GM21447 (cell line): ENCODE measurements around the gene DNAJC6.

Experiments
- ATAC-seq: cut with Tn5 transposase; IDR thresholded peaks from one replicate; pipeline ENCODE4 v1.9.1; 2021; ENCODE audit not compliant: unreplicated experiment

DNAJC6 gene

DNA sequence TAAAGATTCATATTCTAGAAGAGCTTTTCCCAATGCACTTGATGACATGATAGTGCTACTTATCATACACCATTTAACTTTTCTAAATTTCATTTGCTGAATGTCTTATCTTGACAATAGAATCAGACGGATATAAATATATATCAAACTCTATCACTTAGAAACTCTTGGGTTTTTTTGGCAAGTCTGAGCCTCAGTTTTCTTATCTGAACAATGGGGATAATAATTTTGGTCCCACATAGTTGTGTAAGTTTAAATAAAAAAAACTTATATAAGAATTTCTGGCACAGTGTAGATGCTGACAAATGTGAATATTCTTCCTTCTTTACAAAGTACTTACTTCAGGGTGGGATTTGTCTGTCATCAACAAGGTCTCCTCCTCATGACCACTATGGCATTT, 89.7 kb downstream of the DNAJC6 start:
- no peak for ATAC-seq

DNA sequence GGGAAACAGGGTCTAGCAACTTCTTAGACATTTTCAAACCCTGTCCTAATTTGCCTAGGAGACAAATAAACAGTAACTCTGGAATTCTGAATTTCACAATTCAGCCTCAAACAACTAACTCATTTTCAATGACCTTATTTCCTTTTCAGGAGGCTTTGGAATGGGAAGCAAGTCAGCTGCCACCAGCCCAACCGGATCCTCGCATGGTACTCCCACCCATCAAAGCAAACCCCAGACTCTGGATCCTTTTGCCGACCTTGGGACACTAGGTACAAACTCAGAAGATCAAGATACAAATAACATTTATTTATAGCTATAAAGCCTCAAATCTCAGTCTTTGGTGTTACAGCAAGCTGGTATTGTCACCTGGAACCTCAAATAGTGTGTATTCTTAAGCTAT, 92.3 kb downstream of the DNAJC6 start:
- no peak for ATAC-seq

DNA sequence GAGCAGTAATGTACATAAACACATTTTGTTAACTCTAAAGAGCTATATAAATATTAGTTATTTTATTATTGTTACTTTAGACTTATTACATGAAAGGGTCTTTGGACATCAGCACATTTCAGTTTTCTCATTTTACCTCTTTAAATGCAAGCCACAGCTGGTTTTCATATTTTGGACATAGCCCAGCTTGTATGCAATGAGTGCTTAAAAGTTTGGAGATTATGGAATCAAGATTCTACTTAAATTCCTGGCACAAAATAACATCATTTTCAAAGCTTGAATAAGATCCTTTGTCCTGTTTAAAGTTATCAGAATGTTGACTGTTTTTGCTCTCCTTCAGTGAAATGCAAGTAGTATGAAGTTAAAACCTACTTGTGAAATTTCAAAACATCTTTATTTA, 95.6 kb downstream of the DNAJC6 start:
- ATAC-seq: no peak

DNA sequence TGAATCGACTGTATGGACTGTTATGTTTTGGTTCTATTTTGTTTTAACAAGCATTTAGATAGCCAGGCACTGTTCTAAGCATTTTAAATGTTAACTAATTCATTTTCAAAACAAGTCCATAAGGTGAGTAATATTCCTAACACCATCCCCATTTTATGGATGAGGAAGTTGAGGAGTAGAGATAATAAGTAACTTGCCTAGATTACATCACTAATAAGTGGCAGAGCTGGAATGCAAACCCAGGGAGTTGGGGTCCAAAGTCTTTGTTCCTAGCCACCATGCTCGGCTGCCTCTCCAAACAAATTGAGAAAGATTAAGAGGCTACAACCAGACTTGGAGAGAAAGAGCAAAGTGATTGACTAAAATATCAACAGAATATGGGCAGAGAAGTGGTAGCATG, 98.5 kb downstream of the DNAJC6 start:
- no peak for ATAC-seq

DNA sequence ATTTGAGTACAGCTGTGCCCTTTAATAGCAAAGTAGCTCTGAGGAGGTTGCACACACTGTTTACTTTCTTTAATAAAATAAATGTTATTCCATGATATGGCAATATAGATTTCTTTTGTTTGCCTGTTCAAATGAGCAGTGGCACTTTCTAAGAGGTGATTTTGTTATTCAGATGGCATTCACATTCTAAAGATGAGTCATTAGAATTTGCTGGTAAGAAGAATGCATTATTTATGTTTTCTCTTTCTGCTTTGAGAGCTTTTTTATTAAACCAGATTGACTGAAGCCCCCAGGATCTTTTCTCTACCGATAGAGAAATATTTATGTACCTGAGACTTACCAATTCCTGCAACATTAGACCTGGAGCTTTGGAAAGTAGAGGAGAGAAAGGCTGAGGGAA, 100.0 kb downstream of the DNAJC6 start:
- ATAC-seq: no peak

DNA sequence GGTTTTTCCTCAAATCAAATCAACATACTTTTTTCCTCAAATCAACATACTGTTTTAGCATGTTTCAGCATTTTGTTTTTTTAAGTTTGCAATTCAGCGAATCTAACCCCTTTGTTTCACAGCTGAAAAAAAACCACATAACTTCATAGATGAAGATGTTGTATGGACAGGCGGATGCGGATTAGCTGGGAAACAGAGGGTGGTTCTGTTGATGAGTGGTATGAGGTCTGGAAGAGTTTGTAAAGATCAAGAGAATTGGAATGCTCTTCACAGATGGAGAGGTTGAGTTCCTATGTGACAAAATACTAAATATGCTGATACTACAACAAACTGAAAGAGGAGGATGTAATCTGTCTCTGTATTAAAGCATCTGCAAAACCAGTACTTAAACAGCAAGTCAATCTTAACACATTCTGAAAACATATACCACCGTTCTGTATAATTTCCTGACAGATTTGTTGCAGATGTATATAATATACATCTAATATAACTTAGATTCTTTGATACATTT, 100.5 kb downstream of the DNAJC6 start:
- ATAC-seq: no peak

DNA sequence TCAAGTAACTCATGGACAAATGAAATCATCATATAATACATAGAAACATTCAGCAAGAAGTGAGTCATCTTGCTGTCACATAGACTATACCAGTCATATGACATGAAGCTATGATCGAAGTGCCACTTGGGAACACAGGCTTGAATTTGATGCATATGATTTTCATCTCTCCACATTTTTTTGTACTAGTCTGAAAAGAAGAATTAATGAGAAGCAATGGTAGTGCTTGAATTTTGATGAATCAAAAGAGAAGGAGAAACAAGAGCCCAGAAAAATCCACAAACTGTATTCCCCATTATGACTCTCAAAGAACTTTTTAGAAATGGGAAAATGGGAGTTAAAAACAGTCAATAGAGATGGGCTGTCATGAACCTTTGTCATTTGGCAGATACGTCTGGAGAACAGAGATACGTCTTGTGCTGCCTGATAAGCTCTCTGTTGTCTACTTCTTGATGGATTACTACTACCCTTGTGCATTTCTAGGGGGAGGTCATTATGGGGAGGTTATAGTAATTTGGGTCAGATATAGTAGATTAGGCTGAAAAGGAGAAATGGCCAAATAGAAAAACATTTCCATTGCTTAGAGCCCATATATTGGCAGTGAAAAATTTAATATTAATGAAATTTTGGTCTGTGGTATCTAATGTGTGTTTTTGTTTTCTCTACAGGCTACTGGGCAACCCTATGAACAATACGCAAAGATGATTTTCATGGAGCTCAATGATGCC, 103.1 kb downstream of the DNAJC6 start:
- ATAC-seq: no peak

DNA sequence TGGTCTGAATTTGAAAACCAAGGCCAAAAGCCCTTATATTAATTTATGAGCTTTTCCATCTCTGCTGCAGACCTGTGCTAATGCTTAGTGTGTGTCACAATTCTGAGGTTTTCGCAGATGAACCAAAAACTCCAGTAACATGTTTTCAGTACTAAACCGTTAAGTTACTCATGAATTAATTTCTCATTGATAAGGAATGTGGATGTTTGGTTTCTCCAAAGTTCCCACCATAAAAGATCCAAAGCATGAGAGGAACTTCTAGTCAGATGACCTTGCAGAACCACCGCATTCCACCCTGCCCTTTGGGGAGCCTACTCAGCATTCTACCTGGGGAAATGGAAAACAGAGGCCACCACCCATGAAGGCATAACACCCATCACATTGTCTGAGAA, 103.6 kb downstream of the DNAJC6 start:
- no peak for ATAC-seq

DNA sequence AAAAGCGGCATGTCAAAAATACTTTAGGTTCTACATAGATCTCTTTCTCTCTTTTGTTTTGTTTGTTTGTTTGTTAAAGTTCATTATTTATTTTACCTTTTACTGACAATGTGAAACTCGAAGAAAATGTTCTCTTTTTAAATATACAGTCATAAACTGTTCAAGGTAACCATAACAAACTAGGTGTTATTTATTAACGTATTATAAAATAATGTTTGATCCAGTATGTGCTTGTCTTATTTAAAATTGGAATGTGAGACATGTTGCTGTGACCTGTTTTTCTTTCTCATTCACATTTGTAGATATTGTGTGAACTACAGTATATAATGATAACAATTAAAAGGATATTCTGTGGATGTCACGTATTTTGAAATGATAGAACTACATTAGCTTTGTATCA, 105.2 kb downstream of the DNAJC6 start:
- no peak for ATAC-seq

DNA sequence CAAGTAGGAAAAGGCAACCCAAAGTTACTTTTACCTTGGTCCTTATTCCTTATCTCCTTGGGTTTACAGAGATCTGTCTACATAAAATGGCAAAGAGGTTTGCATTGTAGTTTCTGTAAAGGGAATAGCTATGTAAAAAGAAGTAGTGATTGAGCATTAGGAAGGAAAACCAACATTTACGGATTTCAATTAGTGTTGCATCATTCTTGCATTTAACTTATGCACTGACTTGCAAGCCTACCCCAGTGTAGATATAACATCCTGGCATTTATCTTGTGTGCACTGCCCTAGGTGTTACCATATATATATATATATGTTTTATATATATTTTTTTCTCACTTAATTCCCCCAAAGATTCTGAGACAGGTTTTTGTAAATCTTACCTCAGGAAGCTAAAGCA, 107.4 kb downstream of the DNAJC6 start:
- no peak for ATAC-seq

DNA sequence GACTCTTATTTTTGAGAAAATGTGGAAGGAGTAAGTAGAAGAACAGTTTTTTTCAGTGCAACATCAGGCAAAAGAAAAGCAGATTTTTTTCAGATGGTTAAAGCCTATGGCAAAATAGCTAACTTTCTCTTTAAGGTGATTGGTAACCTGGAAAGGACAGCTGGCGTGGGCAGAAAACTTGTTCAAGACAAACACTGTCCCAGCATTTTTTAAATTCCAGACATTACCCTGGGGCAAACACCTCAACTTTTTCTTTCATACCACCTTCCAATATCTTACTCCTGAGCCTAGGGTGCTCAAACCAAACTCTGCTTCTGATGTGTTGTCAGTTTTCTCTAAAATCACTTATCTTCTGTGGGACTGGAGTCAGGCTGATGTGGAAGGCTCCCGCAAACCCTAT, 108.4 kb downstream of the DNAJC6 start:
- no peak for ATAC-seq

DNA sequence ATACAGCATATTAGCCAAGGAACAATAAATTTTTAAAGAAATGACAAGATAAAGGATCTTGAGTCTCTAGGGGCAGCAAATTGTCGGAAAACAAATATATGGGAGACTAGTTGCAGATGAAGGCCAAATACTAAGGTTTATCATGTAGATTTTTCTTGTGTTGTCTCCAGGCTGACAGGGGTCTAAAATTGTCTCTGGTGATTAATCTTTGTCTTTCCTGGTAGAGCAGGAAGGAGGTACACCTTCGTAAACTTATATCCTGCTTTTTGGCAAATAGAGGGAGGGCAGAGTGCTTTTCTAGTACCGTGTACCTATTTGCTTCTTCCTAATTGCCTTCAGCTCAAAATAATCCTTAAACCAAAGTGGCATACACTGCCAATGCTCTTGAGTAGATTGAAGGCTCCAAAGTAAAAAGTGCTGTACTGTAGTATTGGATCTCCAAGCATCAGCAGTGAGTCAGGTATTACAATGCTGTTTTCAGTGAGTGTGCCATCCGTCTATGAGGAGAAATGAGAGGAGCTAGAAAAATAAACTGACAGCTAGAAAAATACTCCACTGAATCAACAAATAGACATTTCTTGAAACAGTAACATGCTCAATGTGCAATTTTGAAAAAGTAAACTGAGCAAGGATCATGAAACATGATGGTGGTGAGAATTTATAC, 109.3 kb downstream of the DNAJC6 start:
- no peak for ATAC-seq

DNA sequence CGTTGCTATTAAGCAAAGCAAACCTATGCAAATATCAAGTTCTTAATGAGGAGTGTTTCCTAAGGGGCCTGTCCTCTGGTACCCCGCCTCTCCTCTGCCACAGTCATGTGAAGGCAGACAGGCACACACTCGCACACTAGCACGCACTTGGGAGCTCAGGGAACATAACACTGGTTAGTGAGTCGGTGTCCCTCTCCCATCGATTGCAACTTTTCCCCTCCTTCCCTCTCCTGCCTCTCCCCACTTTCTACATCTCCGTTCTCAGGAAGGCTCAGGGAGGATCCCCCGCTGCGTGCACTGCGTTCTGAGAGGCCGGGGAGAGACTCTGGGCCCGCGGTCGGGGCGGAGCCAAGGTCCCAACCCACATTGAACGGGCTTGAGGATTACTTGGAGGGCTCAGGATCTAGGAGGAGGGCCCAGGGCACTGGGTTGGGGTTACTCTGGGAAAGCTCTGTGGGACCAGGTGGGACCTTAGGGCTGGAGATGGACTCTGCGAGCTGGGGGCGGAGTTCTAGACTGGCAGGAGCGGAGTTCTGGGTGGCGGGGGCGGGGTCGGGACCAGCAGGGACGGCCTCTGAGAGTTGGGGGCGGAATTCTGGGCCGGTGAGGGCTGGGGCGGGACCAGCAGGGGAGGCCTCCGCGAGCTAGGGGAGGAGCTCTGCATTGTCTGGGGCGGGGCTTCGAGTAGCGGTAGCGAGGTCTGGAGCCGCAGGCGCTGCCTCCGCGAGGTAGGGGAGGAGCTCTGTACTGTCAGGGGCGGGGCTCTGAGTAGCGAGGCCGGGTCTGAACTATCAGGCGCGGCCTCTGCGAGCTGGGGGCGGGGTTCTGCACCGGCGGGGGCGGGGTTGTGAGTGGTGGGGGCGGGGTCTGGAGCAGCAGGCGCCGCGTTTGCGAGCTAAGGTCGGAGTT, 110.6 kb downstream of the DNAJC6 start:
- ATAC-seq: peak; percentile 90

DNA sequence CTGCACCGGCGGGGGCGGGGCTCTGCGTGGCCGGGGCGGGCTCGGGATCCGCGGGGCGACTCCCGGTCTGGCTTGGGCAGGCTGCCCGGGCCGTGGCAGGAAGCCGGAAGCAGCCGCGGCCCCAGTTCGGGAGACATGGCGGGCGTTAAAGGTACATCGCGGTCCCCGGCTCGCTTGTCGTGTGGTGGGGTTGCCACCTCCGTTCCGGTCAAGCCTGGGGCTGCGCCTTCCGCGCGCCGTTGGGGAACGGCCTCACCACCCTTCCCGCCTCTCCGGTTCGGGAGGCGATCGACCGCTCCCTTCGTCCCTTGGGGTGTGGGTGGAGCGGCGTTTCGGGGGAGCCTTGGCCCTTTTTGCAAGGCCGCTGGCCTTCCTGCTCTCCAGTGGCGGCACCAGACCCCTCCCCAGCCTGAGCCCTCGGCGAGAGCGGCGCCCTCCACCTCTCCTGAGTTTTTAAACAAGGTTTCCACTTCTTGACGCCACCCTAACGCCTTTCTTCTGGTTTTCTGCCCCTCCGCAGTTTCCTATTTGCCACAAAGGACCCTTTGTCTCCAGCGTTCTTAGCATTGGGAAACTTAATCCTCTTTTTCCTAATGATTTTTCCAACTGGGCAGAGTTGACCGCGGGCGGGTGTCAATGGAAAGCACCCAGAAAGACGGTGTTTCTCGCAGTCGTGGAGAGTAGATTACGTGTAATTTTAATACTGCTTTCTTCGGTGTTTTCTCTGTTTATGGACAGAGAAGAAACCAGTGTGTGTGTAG, 111.4 kb downstream of the DNAJC6 start, which contains the start of the genes LEPR and LEPROT:
Gene LEPR (plus strand): TSS at position 79 of the 761 bp plus-strand sequence. CDS start 144,898 bp downstream, outside the sequence.
Gene LEPROT (plus strand): TSS at position 79 of the 761 bp plus-strand sequence. CDS start 57 bp downstream, at position 136.
- ATAC-seq: no peak

DNA sequence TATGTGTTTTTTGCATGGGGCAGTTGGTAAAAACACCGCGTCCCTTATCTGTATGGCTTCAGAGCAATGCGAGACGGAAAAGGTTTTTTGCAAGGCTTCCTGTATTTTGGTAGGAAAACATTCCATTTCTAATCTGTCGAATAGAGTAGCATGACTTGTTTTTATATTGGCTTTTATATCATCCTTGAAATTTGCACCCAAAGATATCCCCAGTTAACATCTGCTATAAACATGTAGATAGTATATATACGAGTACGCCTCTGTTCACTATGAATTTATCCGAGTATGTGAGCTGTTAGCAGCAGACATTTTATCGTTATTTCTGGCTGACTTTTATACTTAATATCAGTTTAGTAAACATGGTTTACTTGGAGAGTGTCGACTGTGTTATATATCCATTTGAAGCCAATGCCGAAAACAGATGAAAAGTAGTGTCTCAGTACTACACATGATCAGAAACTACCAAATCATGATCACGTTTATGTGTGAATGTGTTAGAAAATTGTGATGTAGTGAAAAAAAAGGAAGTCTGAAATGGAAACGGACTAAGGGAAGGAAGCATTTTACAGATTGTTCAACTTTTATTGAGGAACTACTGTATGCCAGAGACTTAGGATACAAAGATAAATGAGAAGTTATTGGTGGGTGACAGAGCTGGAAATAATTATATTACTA, 112.1 kb downstream of the DNAJC6 start:
- ATAC-seq: no peak

DNA sequence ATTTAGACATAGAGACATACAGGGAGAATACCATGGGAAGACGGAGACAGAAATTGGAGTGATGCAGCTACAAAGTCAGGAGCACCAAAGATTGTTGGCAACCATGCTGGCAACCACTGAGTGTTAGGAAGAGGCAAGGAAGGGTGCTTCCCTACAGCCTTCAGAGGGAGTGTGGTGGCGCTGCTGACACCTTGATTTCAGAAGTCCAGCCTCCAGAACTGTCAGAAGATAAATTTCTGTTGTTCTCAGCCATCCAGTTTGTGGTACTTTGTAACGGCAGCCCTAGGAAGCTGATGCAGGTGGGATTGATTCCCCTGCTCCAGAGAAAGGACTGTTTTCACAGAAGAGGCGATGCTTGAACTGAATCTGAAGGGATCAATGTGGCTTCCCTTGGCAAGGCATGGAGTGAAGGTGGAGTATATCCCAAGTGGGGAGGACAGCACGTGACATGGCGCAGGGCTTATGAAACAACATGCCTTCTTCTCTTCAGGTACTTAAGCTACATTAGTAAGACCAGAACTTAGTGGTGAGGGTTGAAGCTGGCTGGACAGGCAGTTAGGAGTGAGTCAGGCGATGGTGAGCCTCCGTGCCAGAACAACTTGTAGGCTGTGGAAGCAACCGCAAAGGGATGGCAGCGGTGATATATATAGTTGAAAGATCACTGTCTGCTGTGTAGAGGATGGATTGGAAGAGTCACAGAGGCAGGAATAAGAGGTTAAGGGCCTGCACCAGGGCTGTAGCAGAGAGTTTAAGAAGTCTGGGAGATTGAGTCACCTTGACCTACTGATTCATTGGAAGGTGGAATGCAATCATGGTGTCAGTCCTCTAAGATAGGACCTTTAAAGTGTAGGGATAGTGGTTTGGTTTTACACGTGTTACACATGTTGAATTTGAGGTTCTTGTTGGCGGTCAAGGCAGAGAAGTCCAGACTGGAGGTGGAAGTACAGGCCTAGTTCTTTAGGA, 113.2 kb downstream of the DNAJC6 start:
- ATAC-seq: no peak

DNA sequence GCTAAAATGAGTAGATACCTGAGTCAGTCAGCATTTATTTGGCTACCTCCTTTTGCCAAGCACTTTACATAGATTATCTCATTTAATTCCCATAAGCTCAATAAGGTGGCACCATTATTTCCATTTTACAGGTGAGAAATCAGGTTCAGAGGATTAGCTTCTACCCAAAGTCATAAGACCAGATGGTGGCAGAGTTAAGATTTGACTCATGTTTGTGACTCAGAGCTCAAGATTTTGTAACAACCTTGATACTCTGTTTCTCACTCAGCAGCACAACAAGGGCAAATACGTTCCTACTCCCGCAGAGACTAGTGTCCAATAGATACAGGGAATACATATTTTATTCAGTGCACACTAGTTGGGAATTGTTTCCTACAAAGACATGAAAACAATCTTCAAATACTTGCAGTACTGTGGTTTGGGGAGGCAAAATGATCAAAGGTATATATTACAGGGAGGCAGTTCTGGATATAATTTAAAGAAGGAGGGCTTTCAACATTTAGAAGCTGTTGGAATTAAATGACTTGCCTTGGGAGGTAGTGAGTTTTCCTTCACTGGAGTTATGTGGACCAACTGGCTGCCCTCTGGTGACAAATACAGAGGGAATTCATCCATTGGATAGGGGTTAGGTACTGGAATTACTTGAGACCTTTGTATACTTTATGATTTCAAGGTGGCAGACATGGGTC, 114.7 kb downstream of the DNAJC6 start:
- ATAC-seq: no peak

DNA sequence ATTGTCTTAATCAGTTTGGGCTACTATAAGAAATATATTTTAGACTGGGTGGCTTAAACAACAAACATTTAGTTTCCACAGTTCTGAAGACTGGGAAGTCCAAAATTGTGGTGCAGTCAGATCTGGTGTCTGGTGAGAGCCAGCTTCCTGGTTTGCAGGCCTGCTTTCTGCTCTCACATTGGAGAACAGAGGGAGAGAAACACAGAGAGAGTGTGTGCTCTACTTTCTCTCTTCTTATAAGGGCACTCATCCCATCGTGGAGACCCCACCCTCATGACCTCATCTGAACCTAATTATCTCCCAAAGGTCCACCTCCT, 115.2 kb downstream of the DNAJC6 start:
- no peak for ATAC-seq
